D721Med (cell line): Measurements from ENCODE around the gene FRMD8.

Experiments
- DNase-seq: peaks from one replicate; pipeline ENCODE4 v3.0.0; 2011; ENCODE audit warnings: low spot score; ENCODE audit not compliant: insufficient read length
- FAIRE-seq: peaks from 2 replicates; lab custom pipeline; 2011; peaks lifted over from hg19 to GRCh38; lab: Jason Lieb, UNC
- TF ChIP-seq, protein P1 (sequence below): IDR thresholded peaks from 2 replicates; pipeline ENCODE4 v1.5.1; 2012; ENCODE audit warnings: mild to moderate bottlenecking, control low read depth; ENCODE audit not compliant: insufficient read depth; ENCODE audit errors: missing control alignments

FRMD8 gene

DNA sequence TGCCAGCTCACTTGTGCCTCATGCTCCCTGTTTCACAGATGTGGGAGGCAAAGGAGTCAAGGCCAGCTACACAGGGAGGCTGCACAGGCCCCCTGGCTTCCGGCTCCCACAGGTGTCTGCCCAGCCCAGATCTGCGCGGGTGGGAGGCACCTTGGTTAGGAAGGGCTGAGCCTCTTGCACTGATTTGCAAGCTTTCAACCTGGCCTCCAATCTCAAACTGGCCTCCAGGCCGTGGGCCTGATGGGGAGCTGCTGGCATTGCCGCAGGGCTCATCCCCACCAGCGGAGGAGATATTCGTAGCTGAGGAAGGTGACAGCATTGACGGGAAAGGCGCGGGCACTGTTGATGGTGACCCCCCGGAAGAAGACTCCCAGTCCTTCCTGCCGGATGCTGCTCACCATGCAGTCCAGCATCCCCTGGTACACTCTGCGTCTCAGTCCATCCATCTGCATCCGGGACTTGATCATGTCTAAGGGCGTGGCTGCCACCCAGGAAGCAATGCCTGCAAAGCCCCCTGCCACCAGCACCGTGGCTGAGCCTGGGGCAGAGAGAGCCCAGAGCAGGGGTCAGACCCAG, 10.2 kb upstream of the FRMD8 start:
- DNase-seq (no peak), FAIRE-seq (no peak)
- TF ChIP-seq, protein P1, sequence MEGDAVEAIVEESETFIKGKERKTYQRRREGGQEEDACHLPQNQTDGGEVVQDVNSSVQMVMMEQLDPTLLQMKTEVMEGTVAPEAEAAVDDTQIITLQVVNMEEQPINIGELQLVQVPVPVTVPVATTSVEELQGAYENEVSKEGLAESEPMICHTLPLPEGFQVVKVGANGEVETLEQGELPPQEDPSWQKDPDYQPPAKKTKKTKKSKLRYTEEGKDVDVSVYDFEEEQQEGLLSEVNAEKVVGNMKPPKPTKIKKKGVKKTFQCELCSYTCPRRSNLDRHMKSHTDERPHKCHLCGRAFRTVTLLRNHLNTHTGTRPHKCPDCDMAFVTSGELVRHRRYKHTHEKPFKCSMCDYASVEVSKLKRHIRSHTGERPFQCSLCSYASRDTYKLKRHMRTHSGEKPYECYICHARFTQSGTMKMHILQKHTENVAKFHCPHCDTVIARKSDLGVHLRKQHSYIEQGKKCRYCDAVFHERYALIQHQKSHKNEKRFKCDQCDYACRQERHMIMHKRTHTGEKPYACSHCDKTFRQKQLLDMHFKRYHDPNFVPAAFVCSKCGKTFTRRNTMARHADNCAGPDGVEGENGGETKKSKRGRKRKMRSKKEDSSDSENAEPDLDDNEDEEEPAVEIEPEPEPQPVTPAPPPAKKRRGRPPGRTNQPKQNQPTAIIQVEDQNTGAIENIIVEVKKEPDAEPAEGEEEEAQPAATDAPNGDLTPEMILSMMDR: no peak

DNA sequence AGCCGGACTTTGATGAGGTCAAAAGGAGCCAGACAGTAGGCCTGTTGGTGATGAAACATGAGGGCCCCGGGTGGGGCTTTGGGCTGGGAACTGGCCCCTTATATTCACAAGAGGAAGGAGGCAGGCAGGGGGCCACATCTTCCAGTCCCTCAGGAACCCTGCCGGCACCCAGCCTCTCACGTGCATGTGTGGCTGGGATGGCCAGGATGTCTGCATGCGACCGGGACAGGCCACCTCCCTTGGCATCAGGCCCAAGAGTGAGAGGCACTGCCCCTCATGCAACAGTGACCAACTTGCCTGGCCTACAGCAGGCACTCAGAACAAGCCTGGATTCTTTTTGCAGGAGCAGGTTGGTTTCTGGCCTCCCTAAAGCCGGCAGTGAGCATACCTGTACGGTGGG, 9.4 kb upstream of the FRMD8 start:
- DNase-seq (no peak), FAIRE-seq (no peak)
- TF ChIP-seq, protein P1: no peak

DNA sequence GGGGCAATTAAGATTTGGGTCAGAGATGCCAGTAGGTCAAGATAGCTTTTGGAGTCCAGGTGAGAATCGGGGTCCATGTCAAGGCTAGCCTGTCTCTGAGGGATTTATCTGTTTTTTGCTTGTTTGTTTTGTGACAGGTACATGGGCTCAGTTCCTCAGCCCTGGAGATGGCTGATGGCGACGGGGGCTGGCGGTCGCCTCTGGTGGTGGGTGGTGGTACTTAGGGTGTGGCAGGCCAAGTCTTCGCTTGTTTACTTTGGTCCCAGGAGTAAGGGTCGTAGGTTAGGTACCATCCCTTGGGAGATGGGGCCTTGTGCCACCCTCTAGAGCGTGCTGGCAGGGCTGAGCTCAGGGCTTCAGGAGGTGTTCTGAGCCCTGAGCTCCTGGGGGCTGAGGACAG, 8.7 kb upstream of the FRMD8 start:
- TF ChIP-seq, protein P1: no peak
- no peak for DNase-seq
- no peak for FAIRE-seq

DNA sequence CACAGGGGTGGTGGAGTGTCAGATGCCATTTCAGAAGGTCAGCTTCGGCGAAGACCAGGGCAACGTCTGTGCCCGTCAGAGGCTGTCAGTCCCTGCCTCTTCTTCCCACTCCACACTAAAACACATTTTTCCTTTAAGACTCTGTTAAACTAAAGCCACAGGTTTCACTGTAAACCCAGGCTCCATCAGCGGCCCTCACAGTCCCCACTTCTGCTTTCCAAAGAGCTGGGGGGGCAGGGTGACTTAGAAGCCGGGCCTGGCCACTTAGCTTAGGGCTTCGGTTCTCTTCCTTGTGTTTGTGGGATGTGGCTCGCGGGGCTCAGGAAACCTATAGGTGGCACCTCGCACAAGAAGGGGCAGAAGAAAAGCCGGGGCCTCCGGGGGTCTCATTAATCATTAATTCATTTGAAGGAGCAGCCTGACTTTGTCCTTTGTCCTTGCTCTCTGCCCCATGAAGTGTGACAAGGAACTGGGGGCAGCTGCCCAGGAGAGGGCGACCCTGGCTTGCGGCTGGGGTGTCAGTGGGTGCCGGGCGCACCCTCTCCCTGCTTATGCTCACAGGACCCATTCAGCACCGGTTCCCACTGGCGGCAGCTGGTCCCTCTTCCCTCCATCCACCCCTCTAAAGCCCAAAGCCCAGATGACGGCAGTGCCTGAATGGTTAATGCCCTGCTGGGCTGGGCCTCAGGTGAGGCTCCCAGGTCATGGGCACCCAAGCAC, 8.1 kb upstream of the FRMD8 start:
- FAIRE-seq (no peak), DNase-seq (no peak)
- TF ChIP-seq, protein P1: no peak

DNA sequence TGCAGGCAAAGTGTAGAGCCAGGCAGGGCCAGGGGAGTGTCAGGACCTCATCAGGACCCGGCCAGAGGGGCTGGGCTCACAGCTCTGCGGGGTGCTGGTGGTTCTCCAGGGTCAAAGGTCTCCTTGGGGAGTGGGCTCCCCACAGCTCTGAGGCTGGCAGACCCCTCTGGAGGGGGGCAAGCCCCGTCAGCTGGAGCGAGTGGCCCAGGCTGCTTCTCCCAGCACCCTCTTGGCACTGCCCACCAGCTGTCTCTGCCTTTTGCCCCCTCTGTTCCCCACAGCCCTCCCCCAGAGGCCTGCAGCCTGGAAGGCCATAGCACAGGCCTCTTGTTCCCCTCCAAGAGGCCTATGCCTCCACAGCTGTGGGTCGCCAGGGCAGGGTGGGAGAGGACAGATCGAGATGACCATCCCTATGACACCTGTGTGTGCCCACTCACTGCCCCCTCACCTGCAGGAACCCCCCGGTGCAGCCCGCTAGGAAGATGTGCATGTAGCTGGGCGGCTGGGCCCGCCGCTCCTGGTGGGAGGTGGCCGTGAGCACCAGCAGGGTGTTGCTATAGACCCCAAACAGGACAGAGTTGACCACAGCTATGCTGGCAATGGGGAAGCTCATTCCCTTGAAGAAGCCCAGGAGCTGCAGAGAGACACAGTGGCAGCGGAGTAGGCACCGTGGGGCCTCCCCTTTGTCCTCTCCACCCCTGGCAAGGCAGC, 7.4 kb upstream of the FRMD8 start:
- FAIRE-seq (no peak), DNase-seq (no peak)
- TF ChIP-seq, protein P1: no peak

DNA sequence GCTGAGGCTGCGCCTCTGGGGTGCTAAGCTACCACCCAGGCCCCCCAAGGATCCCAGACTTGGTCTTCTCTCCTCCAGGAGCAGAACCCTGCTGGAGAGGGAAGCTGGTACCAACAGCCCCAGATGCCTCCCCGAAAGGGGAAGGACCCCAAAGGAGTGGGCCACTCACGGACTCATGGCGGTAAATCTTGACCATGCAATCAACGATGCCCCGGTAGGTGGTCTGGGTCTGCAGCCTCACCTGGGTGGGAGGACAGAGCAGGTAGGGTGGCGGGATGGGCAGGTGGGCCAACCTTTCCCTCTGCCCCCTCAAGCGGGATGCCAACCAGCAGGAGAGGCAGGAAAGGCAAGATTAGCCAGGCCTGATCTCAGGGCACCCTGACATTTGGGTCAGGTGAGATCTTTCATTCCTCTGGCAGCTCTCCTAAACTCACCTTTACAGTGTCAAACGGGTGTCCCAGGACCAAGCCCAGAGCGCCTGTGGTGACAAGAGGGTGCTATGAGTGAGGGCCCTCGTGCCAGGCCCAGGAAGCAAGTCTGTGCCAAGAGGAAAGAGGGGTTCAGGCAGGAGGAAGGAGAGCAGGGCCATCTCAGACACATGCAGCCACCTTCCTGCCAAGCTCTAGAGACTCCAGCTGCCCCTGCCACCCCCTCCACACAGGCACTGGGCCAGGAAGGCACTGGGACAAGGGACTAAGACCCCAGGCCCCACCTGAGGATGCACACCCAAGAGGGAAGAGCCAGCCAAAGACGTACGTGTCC, 6.6 kb upstream of the FRMD8 start:
- no peak for FAIRE-seq
- DNase-seq: no peak
- TF ChIP-seq, protein P1: no peak
